Stimulated activated CD4-positive, alpha-beta T cell treated with anti-CD3 and anti-CD28 coated beads, Interleukin-15, amount 100 ng/mL, for 1 hour (primary cell): ENCODE results near the gene CYB5B.

Source experiments
- DNase-seq, 2 donors: peaks; one replicate each; pipeline ENCODE4 v3.0.0-alpha.2; 2020; ENCODE audit warnings: low read depth in 1 of 2, low spot score in 1 of 2

The CYB5B gene

DNA sequence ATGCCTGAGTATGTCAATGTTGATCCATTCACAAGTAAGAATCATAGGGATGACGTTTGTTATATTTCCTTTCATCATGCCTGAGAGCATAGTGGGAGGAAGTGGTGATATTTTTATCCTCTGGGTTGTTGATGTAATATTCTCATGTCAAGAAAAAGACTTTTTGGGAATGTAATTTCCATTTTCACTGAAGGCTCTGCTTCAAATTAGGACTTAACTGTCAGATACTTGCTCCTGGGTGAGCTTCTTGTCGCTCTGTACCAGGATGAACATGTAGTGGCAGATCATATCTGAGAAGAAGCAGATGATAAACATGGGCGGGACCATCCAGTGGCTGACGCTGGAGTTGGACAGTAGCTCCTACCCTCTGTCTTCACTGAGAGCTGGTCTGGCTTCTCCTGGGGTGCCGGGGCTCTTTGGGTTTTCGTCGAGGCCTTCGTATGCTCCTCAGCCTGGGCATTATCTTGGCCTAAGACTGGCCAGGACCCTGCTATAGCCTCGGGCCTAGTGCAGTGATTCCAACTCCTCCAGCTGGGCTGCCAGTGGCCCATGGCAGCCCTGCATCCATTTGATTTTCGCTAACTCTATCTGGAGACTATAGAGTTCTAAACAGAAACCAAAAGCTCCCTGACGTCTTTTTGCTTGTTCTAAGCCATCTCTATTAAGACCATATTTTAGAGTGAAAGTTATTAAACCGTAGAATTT is 19.7 kb downstream of the CYB5B start:
- no peak for DNase-seq

DNA sequence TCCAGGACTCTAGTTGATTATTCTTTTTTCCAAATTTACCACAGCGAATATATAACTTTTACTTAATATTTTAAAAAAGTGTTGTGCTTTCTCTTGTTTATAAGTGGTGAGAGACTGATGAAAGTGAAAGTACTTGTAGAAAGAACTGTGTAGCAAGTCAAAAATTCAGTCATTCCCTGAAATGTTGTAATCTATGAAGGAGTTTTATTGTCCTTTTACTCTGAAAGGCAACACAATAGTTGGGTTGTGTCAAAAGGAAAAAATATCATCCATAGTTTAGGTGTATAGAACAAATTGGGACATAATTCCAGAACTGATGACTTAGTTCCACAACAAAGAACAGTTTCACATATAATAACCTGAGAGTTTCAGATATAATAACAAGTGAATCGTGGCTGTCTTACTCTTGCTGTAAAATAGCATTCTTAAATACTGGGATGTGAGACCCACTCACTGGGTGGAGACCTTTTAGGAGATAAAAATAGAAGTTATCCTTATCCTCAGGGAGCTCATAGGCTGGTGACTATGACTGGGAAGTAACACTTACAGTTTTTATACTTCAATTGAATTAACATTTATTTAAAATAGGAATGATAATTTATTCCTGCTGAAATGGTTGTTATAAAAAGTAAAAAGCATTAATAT is 20.6 kb downstream of the CYB5B start:
- DNase-seq = no peak

DNA sequence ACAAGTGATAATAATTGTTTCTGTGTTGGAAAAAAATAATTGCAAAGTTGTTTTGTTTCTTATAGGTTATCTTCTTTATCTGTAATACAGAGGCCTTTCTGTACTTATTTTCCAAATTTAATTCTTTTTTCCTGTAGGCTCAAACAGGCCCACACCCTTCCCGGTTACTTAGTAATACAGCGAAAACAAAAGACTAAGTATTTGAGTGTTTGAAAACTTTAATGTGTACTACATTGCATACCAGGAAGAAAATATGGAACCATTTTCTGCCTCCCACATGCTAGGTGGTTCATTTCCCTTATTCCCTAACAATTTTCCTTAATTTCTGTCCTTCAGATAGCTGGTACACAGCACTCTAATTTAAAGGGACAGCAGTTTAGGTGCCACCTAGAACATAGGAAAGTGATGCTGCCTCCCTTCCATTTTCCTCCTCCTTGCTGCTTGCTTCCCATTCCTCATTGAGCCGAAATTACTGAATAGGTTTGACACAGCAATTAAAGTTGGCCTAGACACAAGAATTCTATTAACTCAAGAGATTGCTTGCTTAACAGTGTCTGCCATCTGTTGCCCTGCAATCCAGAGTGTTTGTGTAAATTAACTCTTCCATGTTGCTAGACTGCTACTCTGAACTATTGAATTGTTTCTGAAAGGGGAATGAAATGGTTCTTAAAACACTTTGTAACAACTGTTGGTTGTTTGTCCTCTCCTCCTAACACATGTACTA is 24.2 kb downstream of the CYB5B start:
- no peak for DNase-seq

DNA sequence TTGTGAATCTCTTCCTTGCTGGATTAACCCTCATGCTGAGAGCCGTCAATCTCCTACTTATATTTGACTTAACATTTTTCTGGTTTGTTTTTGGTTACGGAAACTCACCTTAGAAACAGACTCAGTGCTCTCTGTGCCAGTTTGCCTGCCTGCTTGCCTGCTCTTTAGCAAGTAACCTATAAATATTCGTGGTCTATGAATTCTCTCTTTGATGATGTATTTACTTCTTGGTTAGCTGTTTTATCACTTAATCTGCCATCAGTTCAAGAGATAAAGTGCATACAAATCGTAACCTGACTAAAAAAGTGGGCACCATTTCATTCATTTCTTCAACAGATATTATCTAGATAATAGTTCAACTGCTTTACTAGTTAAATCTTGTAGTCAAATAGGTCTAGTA is 26.7 kb downstream of the CYB5B start:
- DNase-seq = no peak

DNA sequence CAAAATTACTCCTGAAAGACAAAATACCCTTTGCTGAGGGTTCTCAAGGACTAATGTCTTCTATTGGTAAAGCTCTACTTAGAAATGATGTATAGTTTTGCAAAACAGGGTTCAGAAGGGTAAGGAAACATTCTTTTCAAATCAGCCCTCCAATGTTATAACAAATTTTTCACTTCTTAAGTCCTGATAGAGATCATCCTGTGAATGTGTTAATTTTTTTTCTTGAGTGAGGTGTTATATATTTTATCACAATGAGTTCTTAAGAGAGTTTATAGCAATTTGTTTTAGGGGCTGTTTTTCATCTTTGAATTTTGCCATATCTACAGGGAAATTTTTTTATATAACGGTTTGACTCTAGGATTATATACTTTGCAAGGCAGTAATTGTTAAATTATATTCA is 29.5 kb downstream of the CYB5B start:
- no peak for DNase-seq

DNA sequence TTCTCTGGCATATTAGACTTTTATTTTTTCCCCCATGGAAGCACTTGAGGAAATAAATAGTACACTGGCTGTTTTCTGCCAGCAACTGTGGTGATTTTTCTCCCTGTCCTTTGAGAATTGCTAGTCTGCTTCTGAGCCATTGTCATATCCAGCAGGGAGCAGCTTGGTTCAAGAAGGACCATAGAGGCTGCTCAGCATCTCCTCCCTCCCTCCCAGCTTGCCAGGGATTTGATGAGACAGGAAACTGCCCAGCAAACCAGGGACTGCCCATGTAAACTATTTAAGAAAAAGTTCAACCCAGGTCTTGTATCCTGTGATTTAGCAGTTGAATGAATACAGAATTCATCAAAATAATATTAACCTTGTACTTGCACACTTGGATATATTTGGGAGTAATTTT is 39.5 kb downstream of the CYB5B start:
- no peak for DNase-seq

DNA sequence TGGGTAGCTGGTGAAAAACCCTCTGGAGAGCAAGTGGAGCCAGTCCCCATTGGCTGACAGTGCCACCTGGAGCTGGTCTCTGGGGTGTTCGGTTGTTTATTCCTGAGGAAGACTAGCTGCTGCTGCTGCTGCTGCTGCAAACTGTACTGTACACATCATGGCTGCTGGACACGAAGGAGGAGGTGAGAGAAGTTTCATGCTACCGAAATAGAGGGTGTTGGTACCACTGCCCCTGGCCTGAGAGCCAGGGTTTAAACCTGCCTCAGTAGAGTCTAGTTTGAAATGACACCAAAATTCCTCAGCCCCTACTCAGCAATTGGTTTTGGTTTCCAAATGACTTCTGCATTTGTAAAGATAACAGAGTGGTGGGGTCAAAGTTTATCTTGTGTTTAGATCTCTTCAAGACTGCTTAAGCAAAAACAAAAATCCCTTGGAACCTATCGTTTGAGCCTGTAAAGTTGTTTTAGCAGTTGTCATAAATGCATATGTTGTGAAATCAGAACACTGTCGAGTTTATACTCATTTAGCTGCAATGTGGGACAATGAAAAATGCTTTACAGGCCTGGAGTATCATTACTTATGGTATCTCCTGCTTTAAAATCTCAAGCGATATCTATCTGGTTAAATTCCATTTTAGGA is 40.8 kb downstream of the CYB5B start:
- DNase-seq = no peak

DNA sequence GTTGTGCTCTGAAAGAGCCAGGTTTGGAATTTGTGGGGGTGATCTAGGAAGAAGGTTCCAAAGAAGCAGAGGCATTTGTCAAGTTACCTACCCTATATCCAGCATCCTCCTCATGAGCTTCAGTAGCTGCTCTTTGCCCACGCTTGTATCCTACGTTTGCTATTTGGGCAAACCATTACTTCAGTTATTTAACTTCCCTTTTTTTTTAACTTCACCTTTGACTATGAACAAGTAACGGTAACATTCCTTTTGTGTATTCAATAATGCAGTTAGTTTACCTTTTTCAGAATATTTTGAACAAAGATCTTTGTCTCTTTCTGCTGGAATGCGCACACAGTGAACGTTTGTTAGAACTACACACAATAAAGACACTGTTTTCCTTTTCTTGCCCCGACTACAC is 41.5 kb downstream of the CYB5B start:
- no peak for DNase-seq

DNA sequence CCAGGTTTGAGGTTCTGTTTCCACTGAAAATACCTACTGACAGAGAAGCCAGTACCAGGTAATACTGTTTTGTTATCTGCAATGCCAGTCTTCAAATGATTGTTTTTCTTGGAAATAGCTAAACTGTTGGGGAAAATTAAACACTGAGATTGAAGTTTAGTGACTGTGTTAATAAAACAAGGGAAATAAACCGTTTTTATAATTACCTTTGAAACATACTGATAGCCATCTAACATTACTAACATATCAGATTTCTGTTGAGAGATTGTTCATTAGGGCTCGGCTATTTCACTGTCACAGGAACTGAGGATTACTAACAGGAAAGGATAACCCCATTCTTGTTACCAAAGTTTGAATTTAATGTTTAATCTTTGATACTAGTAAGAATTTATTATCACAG is 42.1 kb downstream of the CYB5B start:
- DNase-seq = no peak

DNA sequence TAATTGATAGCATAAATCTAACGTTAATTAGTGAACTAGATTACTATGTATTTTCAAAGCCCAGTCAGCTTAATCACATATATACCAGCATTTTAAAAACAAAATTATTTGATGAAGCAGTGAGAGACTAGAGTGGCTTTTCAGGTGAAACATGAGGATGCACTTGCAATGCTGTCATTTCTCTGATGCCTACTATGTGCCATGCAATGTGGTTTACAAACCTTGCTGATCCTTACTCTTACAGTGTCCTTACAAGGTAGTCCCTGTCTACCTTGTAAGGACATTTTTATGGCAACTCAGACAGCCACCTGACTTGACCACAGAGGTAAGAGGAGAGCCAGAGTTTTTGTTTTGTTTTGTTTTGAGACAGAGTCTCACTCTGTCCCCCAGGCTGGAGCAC is 42.7 kb downstream of the CYB5B start:
- no peak for DNase-seq

DNA sequence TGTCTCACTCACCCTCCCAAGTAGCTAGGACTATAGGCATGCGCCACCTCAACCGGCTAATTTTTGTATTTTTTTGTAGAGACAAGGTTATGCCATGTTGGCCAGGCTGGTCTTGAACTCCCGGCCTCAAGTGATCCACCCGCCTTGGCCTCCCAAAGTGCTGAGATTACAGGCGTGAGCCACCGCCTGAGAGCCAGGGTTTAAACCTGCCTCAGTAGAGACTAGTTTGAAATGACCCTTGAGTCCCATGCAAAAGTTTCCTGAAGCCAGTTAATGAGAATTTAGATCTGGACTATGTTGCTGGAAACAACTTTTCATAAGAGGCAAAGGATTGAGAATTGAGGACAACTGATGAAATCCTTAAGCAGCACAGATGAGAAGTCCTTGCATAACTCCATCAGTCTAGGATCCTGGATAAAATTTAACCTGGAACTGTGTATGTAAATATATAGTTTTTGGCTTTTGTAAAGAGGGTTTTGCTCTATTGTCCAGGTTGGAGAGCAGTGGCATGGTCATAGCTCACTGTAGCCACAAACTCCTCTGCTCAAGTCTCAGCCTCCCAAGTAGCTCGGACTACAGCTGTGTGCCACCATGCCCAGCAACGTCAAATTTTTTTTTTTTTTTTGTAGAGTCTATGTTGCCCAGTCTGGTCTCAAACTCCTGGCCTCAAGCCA is 43.2 kb downstream of the CYB5B start:
- no peak for DNase-seq

DNA sequence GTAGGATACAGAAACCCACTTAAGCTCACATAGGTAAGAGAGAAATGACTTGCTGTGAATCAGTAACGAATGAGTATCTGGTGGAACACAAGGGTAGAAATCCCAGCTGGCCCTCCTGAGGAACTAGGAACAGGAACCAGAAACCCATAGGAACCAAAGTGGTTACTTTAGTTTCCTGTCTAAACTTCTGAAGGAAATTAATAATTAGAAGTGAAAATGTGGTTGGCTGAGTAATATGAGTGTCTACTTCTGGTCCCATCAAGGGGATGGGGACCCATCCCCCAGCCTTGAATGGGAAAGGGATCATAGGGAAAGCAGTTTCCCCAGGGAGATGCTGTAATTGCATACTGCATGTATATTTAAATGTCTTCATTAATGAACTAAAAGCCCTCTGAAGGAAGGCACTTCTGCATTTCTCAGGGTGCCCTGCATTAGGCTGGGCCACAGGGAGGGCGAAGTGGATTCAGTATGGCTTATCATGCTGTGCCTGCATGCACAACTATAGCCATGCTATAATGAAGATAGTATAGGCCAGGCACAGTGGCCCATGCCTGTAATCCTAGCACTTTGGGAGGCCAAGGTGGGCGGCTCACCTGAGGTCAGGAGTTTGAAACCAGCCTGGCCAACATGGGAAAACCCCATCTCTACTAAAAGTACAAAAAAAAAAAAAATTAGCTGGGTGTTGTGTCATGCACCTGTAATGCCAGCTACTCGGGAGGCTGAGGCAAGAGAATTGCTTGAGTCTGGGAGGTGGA is 45.6 kb downstream of the CYB5B start:
- no peak for DNase-seq

DNA sequence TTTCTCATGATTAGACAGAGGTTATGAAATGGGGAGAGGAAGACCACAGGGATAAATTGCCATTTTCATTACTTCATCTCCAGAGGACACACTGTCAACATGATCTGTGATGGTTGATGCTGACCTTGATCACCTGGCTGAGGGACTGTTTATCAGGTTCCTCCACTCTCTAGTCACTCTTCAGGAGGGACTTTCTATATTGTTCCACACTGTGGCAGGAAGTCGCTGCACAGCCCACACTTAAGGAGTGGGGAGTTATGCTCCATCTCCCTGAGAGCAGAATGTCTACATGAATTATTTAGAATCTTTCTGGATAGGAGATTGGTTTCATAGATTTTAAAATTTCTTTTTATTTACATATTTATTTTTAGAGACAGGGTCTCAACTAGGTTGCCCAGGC is 46.7 kb downstream of the CYB5B start:
- no peak for DNase-seq

DNA sequence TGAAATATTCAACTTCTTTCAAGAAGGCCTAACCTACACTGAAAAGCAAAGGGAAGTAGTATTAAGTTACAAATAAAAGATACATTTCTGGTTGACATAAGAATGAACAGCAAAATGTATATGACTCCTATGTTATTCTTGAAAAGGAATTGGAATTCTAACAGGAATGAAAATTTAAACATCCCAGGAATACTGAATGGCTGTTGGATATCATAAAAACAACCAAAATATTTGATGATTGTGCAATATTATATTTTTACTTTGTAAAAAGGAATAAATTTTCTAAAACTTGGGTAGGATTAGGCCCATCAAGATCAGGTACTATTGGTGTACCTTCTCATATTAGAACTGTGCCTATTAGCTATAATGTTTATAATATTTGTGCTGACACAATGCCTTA is 50.0 kb downstream of the CYB5B start:
- DNase-seq = no peak

DNA sequence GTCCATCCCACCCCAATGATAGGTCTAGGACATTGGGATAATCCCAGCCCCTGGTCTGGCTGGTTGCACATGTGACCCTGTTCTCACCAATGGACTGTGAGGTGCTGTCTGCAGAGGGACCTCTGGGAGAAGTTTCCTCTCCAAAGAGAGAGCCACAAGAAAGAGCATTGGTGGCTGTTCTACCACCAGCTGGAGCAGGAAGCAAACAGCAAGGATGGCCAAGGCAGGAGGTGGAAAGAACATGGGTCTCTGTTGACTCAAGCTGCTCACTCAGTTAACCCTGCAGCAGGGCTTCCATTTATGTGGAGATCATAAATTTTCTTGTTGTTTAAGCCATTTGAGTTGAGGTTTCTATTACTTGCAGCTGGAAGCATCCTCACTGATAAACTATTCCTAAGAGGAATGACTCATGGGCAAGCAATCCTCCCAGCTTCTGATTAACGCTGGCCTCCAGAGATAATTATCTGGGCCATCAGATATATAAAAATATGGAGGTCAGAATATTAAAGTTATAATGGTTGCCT is 52.6 kb downstream of the CYB5B start:
- DNase-seq = no peak

DNA sequence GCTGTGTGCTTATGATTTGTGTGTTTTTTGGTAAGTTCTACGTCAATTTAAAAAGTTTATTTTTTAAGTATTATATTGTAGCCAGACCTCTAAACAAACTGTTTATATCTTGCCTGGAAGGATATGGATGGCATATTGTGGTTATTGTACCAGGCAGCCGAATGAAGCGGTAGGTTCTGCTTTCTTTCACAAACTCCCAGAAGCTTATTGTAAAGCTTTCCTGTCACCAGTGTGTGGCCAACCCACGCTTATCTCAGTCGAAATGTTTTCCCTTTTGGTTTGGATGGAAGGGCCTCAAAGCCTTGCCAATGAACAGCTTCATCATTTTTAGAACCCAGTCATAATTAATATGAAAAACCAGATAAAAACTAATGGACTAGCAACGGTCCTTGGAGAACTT is 53.1 kb downstream of the CYB5B start:
- DNase-seq = no peak

DNA sequence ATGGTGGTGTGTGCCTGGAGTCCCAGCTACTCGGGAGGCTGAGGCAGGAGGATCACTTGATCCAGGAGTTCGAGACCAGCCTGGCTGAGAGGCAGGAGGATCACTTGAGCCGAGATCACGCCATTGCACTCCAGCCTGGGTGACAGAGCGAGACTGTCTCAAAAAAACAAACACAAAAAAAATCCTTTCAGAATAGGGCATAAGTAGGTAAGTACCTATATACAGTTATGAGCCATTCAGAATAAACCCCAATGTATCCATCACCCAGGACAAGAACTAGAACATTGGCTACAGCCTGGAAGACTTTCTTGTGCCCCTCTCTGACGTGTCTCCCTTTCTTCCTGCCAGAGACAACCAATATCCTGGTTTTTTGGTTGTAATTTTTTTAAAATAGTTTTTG is 54.3 kb downstream of the CYB5B start:
- DNase-seq = no peak

DNA sequence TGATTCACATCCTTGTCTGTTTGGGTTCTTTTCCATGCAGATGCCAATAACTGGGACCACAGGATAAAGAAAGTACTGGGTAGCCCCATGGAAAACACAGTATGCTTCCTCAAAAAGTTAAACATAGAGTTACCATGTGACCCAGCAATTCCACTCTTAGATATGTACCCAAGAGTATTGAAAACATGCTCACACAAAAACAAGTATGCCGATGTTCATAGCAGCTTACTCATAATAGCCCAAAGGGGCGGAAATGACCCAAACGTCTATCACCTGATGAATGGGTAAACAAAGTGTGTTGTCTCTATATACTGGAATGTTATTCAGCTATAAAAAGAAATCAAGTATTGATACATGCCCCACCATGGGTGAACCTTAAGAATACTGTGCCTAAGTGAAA is 55.4 kb downstream of the CYB5B start:
- DNase-seq = no peak

DNA sequence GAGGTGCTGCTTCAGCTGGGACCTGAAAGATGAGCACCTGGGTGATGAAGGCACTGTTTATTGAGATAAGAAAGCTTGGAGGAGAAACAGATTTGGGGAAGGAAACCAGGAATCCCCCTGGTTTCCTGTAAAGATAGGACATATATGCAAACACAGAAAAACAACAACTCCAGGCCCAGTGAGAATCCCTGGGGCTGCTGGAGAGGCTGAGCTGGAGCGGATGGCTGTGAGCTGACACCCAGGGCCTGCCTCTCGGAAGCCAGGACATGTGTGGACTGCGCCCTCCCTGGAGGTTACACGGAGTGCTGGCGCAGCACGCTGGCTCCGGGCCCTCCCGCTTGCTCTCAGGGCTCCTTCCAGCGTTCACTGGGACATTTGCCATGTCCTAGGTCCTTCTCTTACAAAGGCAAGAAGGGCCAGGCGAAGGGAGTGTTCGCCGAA is 57.5 kb downstream of the CYB5B start:
- DNase-seq = no peak

DNA sequence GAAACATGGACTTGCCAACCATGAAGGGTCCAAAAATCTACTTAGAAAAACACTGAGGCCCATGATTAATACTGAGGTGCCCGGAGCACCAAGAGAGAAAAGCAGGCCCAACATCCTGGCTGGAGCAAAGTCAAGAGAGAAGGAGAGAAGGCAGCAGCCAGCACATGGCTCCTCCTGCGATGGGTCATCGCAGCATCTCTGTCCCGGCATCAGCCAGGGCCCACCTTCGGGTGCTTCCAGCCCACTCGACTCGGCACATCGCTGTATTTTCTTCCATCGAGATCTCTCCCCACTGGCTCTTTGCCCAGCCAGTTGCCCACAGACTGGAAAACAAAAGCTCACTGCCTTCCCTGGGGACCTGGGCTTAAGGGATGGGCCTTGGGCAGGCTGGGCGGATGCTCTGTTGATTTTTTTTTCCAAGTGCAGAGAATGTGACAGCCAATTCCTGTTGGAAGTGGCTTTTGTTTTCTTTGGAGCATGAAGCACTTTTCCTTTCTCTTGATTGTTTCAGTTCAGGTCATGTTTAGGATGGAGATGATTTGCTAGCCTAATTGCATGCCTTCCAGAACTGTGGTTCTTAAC is 58.1 kb downstream of the CYB5B start:
- no peak for DNase-seq
